Measurements from ENCODE around the gene CADM2. TPM values are rescaled to one million over a fixed set of nuclear protein-coding genes. Genes with fewer than 3 reads are reported as not detected.

The CADM2 gene
- total RNA-seq, 1 donor from 2014 or later = 4.0 TPM

GRCh38 chr3:85251766-85252165, 293.0 kb downstream of the CADM2 start:
- H3K36me3 Mint-ChIP-seq = no peaks in the 10 kb centered on the region
- TF ChIP-seq, protein P1, sequence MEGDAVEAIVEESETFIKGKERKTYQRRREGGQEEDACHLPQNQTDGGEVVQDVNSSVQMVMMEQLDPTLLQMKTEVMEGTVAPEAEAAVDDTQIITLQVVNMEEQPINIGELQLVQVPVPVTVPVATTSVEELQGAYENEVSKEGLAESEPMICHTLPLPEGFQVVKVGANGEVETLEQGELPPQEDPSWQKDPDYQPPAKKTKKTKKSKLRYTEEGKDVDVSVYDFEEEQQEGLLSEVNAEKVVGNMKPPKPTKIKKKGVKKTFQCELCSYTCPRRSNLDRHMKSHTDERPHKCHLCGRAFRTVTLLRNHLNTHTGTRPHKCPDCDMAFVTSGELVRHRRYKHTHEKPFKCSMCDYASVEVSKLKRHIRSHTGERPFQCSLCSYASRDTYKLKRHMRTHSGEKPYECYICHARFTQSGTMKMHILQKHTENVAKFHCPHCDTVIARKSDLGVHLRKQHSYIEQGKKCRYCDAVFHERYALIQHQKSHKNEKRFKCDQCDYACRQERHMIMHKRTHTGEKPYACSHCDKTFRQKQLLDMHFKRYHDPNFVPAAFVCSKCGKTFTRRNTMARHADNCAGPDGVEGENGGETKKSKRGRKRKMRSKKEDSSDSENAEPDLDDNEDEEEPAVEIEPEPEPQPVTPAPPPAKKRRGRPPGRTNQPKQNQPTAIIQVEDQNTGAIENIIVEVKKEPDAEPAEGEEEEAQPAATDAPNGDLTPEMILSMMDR (conservative IDR thresholded peaks at IDR 0.05) = no peak
- no peaks in the 10 kb centered on the region for H3K4me1 Mint-ChIP-seq (ENCODE audit: unreplicated experiment)
- no peak for DNase-seq (ENCODE audit: extremely low spot score, unreplicated experiment)
- no peak overlapping the region for H3K4me3 Mint-ChIP-seq
- no peak overlapping the region for H3K27ac Mint-ChIP-seq
- peaks cover 3% of the 10 kb centered on the region for H3K27me3 Mint-ChIP-seq
- H3K9me3 Mint-ChIP-seq = no peaks in the 10 kb centered on the region

- Mint-ChIP-seq H3K27ac (no peak overlapping the region), H3K27me3 (peaks cover 3% of the 10 kb centered on the region), H3K4me1 (ENCODE audit: unreplicated experiment) (no peaks in the 10 kb centered on the region), H3K36me3 (no peaks in the 10 kb centered on the region), H3K9me3 (no peaks in the 10 kb centered on the region), H3K4me3 (no peak overlapping the region)
- TF ChIP-seq, protein P1 (conservative IDR thresholded peaks at IDR 0.05) = no peak
- no peak for DNase-seq (ENCODE audit: extremely low spot score, unreplicated experiment)
These were observed 293.9 kb downstream of the CADM2 start for GRCh38 chr3:85252686-85253085.

DNA sequence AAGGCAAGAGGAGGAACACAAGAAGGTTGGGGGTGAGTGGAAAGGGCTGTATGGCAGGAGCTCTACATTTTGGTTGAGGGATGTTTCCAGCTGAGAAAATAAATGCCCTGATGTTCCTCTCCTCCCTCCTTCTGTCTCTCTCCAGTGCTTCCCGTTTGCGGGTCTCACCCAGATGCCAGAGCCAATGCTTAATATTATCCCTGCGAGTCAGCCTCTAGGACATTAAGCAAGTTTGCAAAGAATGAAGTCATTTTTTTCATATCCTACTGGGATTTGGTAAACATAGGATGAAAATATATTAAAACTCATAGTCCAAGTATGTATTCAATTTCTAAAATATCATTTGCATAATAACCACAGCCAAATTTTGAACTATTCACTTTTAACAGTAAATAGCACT, 295.9 kb downstream of the CADM2 start:
- no peak for DNase-seq (ENCODE audit: extremely low spot score, unreplicated experiment)
- H3K36me3 Mint-ChIP-seq = no peaks in the 10 kb centered on the region
- no peak overlapping the region for H3K4me3 Mint-ChIP-seq
- TF ChIP-seq, protein P1 (conservative IDR thresholded peaks at IDR 0.05) = no peak
- peaks cover 3% of the 10 kb centered on the region for H3K27me3 Mint-ChIP-seq
- no peak overlapping the region for H3K27ac Mint-ChIP-seq
- peaks cover 4% of the 10 kb centered on the region for H3K4me1 Mint-ChIP-seq (ENCODE audit: unreplicated experiment)
- no peaks in the 10 kb centered on the region for H3K9me3 Mint-ChIP-seq

DNA sequence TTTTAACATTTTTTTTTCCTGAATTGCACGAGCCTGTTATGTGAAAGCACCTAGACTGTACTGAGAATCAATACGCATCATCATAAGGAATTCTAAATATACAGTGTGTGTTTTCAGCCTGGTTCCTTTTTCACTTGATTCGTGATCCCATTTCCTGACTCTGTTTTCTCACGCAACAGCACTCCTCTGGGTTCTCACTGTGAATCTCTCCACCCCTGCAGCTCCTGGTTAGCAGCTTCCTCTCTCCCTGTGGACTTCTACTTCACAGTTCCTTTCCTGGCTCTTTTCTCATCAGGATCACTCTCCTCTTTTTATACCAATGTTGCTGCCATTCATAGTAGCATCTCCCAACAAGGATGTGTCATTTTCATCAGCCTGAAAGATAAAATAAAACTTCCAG, 297.2 kb downstream of the CADM2 start:
- Mint-ChIP-seq H3K27ac (no peak overlapping the region), H3K27me3 (peaks cover 3% of the 10 kb centered on the region), H3K9me3 (no peaks in the 10 kb centered on the region), H3K4me3 (no peak overlapping the region), H3K4me1 (ENCODE audit: unreplicated experiment) (peaks cover 4% of the 10 kb centered on the region), H3K36me3 (no peaks in the 10 kb centered on the region)
- no peak for DNase-seq (ENCODE audit: extremely low spot score, unreplicated experiment)
- TF ChIP-seq, protein P1 (conservative IDR thresholded peaks at IDR 0.05) = no peak

DNA sequence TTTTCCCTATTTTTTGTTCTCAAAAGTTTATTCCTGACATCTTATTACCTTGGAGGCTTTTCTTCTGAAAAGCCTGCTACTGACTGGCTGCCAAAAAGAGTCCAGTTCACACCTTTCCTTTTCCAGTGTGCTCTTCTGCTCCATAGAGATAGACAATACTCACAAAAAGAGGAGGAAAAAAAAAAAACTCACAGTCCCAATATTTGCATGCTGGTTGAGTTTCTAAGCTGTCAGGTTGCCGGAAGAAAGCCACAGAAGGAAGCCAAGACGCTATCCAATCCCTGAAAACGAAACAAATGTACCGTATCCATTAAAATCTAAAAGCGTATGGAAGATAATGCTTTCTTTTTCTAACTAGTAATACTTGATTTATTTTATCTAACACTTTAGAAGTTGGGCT, 299.5 kb downstream of the CADM2 start:
- TF ChIP-seq, protein P1 (conservative IDR thresholded peaks at IDR 0.05) = no peak
- Mint-ChIP-seq H3K4me1 (ENCODE audit: unreplicated experiment) (peaks cover 4% of the 10 kb centered on the region), H3K27ac (no peak overlapping the region), H3K4me3 (no peak overlapping the region), H3K27me3 (peaks cover 3% of the 10 kb centered on the region), H3K36me3 (no peaks in the 10 kb centered on the region), H3K9me3 (no peaks in the 10 kb centered on the region)
- no peak for DNase-seq (ENCODE audit: extremely low spot score, unreplicated experiment)

DNA sequence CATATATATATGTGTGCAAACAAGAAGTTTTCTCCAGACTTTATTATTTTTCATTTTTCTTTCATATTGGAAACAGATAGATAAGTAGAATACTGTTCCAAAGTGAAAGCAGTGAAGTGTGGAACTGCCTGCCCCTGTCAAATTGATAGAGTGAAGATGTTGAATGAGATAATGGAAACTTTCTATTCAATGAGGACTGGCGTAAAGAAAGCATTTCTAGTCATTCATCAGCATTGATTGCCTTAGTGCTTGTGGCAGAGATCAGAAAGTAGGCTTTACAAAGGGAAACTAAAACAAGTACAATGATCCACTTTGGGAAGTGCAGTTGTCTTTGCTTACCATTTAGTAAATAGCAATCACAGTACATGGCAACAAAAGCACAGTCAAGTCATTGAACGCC, 300.0 kb downstream of the CADM2 start:
- H3K36me3 Mint-ChIP-seq = no peaks in the 10 kb centered on the region
- TF ChIP-seq, protein P1 (conservative IDR thresholded peaks at IDR 0.05) = no peak
- H3K27ac Mint-ChIP-seq = no peak overlapping the region
- no peak for DNase-seq (ENCODE audit: extremely low spot score, unreplicated experiment)
- H3K27me3 Mint-ChIP-seq = no peaks in the 10 kb centered on the region
- no peak overlapping the region for H3K4me3 Mint-ChIP-seq
- H3K9me3 Mint-ChIP-seq = no peaks in the 10 kb centered on the region
- H3K4me1 Mint-ChIP-seq (ENCODE audit: unreplicated experiment) = peaks cover 4% of the 10 kb centered on the region
